Skeletal muscle cell (primary cell): ENCODE data around the gene IPO4.

Source experiments
- DNase-seq: peaks from one replicate; pipeline ENCODE4 v3.0.0-alpha.2; 2010; ENCODE audit warnings: low read depth
- H3K4me3 ChIP-seq: 2 replicates; pipeline ENCODE4 v1.5.1; 2011; ENCODE audit warnings: low read depth, mild to moderate bottlenecking, control low read depth, low read length, moderate library complexity

IPO4 gene

GRCh38 chr14:24179961-24180796 is 8.4 kb downstream of the IPO4 start:
- peak; percentile 64 for DNase-seq
- H3K4me3 ChIP-seq: no peak overlapping the region

DNA sequence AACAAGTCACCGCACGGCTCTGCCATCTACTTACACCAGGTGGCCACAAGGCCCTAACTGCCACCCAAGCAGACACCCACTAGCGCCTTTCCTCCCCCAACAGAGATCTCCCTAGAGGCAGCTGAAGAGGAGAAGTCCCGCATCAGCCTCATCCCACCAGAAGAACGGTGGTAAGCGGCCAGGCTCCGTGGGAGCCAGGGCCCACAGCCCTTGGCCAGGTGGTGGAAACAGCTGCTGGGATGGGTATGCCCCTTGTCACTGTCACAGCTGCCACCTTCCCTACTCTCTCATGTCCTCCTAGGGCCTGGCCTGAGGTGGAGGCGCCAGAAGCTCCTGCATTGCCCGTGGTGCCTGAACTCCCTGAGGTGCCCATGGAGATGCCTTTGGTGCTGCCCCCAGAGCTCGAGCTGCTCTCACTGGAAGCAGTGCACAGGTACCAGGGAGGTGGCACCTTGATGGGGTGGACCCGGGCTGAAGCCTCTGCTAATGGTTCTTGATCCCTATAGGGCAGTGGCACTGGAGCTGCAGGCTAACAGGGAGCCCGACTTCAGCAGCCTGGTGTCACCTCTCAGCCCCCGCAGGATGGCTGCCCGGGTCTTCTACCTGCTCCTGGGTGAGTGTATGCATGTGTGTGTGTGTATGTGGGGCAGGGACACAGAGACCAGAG is 9.2 kb downstream of the IPO4 start:
- DNase-seq: no peak
- H3K4me3 ChIP-seq: no peak overlapping the region

DNA sequence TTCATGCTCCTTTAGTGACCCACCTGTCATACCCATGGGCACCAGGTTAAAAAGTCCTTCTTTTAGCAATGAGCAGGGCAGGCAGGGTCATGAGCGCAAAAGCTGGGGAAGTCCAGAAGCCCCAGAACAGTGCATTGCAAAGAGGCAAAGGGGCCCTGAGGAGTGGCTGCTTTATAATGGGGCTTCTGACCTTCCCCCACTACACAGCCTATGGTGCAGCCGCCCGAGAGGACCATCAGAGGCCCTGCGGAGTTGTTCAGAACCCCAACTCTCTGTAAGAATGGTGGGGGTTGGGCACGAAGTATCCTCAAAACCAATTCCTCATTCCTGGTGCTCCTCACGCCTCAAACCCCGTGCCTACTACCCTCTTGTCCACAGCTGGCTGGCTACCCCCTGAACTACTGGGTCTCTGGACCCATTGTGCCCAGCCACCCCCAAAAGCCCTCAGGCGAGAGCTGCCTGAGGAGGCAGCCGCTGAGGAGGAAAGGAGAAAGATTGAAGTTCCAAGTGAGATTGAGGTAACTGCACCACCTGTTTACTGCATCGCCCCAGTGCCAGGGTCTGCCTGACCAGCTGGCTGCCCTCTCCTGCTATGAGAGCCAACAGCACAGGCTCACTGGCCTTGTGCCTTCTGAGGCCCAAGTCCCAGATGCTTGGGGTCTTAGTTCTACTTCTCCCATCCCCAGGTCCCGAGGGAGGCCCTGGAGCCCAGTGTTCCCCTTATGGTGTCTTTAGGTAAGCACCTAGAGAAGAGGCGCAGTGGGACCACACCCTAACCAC is 10.0 kb downstream of the IPO4 start:
- no peak for DNase-seq
- no peak overlapping the region for H3K4me3 ChIP-seq

- no peak for DNase-seq
- no peak overlapping the region for H3K4me3 ChIP-seq
These were observed 10.7 kb downstream of the IPO4 start for GRCh38 chr14:24177891-24178290.

DNA sequence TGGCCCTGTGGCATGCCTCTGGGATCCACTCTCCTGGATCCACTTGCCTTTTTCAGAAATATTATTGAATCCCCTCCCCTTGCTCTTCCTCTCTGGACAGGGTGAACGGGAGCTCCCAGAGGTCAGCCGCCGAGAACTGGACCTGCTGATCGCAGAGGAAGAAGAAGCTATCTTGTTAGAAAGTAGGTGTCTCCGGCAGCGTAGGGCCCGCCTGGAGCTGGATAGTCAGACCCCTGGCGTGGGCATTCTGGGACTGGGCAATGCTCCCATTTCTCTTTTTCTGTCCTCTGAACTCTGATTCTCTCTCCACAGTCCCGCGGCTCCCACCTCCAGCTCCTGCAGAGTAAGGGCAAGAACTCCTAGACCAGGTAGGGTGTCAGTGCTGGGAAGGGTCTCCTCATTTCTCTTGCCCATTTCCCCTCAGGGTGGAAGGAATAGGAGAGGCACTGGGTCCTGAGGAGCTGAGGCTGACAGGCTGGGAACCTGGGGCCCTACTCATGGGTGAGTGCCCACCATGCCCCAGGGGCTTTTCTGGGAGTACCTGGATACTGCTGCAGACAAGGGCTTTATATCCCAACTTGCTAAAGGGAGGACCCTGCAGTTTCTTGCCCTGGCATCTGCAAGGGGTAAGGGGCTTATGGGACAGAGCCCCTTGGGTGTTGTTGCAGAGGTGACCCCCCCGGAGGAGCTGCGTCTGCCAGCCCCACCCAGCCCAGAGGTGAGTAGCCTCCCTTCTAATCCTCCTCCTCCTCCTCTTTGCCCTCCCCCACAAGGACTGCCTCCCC is 11.4 kb downstream of the IPO4 start:
- DNase-seq: no peak
- H3K4me3 ChIP-seq: no peak overlapping the region

DNA sequence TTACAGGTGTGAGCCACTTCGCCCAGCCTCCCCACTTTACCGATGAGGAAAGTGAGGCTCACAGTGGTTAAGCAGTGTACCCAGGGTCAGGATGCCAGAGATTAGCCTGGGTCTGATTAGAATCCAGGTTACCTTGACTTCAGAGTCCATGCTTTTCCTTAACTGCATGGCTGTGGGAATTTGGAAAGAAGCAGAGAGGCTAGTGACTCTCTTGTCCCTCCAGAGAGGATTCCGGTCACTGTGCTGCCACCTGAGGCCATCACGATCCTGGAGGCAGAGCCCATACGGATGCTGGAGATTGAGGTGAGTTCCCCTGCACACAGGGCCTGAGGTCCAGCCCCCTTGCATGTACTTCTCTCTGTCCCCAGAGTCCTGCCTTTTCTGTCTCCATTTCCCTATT is 12.0 kb downstream of the IPO4 start:
- no peak for DNase-seq
- no peak overlapping the region for H3K4me3 ChIP-seq

DNA sequence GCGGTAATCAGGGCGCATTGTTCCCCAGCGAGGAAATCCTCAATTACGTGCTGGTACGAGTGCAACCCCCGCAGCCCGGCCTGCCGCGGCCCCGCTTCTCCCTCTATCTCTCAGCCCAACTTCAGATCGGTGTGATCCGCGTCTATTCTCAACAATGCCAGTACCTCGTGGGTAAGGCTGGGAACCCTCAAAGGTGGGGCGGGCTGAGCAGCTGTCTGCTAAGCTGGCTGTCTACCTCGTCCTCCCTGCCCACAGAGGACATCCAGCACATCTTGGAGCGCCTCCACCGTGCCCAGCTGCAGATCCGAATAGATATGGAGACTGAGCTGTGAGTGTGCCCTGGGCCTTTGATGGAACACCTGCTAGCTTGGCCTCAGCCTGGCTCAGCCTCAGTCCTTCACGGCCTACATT is 15.7 kb downstream of the IPO4 start:
- H3K4me3 ChIP-seq: no peak overlapping the region
- no peak for DNase-seq

GRCh38 chr14:24172261-24172860 is 16.3 kb downstream of the IPO4 start:
- no peak for DNase-seq
- peak overlapping the region; percentile 30 for H3K4me3 ChIP-seq

GRCh38 chr14:24171422-24172260 is 17.0 kb downstream of the IPO4 start, which contains the start of gene REC8:
TSS of gene REC8 (plus strand) at chr14:24172080. CDS start at chr14:24172553, 473 bp downstream.
- H3K4me3 ChIP-seq: peak within 1 kb of the TSS; percentile 30
- no peak for DNase-seq

- no peak overlapping the region for H3K4me3 ChIP-seq
- no peak for DNase-seq
These were observed 21.0 kb downstream of the IPO4 start for GRCh38 chr14:24167469-24168114.

GRCh38 chr14:24165785-24166184 is 22.8 kb downstream of the IPO4 start:
- no peak overlapping the region for H3K4me3 ChIP-seq
- DNase-seq: no peak

GRCh38 chr14:24164518-24164991 is 24.1 kb downstream of the IPO4 start:
- DNase-seq: no peak
- no peak overlapping the region for H3K4me3 ChIP-seq

GRCh38 chr14:24162093-24162492 is 26.5 kb downstream of the IPO4 start:
- DNase-seq: no peak
- H3K4me3 ChIP-seq: peak overlapping the region; percentile 67

DNA sequence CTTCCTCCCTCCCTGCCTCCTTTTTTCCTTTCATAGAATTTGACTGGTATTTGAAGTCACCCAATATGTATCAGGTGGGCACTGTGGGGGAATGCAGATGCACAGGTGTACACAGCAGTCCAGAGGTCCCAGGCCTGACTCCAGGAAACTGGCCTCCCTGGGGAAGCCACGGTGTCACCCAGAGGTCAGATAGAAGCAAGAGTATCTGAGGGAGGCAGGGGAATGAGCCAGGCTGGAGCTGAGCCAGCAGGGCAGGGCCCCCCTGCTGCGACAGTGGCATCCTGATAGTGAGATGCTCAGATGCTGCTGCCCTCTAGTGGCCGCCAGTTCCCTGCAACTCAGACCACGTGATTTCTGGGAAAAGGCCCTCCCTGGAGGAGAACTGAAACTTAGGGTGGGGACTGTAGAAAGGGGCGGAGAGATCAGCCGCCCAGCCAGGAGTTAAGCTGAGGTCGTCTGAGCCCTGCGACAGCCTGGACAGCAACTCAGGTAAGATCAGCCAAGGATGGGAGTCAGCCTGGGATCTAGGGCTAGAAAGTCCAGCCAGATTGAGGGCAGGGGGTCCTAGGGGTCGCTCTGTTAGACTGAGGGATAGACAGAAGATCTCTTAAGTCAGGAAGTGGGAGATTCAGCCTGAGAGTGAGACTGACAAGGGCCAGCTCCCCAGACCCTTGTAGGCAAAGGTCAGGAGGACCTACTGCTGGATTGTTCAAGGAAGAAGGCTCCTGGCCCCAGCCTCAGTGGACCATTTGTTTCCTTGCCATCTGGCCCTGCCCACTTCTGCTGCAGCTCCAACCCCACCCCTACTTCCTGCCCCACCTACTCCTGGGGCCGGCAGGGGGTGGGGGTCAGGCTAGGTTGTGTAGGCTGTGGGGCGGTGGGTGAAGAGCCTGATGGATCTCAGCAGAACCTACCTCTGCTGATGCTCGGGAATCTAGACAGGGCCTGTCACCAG is 27.5 kb downstream of the IPO4 start, which contains the start of gene IRF9:
IRF9 (plus strand) TSS at position 416 of the 955 bp plus-strand sequence. CDS start 880 bp downstream, outside the sequence.
- peak; percentile 69 for DNase-seq
- H3K4me3 ChIP-seq: peak within 1 kb of the TSS; percentile 67

DNA sequence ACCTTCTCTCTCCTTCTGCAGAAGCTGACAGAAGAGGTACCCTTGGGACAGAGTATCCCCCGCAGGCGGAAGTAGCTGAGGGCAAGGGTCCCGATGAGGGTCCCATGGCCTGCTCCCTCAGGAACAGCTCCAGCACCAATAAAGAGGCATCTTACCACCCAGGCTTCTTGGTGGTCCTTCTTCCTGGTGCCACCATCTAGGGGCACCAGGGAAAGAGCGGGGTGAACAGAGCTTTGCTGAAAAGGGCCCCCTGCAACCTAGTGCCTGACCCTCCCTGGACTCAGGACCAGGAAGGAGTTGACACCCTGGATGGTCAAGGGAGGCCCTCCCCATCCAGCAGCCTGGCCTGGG is 28.1 kb downstream of the IPO4 start:
- DNase-seq: no peak
- no peak overlapping the region for H3K4me3 ChIP-seq

DNA sequence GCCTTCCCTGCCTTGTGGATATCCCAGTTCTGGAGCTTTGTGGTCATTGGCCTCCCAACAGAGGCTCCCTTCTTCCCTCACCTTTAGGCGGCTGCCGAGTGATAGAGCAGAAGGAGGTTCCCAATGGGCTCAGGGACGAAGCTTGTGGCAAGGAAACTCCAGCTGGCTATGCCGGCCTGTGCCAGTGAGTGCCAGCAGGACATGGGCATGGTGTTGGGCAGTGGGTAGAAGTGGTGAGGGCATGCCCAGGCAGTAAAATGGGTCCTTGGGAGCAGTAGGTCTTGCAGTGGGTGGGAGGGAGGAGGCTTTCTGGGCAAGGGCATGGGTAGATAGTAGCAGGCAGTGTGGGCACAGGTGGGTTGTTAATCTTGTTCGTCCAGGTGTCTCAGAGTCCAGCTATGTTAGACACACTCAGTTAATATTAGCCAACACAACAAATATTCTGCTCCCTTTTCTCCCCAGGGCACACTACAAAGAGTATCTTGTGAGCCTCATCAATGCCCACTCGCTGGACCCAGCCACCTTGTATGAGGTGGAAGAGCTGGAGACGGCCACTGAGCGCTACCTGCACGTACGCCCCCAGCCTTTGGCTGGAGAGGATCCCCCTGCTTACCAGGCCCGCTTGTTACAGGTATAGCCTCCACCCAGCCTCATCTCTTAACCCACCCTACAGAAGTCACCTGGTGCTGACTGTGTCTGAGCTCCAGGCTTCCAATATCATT is 28.7 kb downstream of the IPO4 start:
- DNase-seq: no peak
- no peak overlapping the region for H3K4me3 ChIP-seq
